ENCODE results near the gene SDCBP2.
"Not testable (repeated sequence)": the region's sequence is repeated elsewhere in the genome, so short reads cannot be mapped to it uniquely, and the experiment has no call there.

The SDCBP2 gene

GRCh38 chr20:1360094-1360846 is 31.3 kb upstream of the SDCBP2 start:
- DNase-seq (ENCODE audit: low read depth in 1 of 2, low spot score in 1 of 2): no peak

- no peak for DNase-seq (ENCODE audit: low read depth in 1 of 2, low spot score in 1 of 2)
These were observed 29.2 kb upstream of the SDCBP2 start for GRCh38 chr20:1357921-1358671.

DNA sequence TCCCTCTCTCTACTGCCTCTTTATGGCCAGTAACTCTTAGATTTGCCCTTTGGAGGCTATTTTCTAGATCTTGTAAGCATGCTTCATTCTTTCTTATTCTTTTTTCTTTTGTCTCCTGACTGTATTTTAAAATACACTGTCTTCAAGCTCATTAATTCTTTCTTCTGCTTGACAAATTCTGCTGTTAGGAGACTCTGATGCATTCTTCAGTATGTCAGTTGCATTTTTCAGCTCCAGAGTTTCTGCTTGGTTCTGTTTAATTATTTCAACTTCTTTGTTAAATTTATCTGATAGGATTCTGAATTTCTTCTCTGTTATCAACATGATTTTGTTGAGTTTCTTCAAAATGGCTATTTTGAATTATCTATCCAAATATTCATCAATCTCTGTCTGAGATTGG is 25.0 kb upstream of the SDCBP2 start:
- no peak for DNase-seq (ENCODE audit: low read depth in 1 of 2, low spot score in 1 of 2)

DNA sequence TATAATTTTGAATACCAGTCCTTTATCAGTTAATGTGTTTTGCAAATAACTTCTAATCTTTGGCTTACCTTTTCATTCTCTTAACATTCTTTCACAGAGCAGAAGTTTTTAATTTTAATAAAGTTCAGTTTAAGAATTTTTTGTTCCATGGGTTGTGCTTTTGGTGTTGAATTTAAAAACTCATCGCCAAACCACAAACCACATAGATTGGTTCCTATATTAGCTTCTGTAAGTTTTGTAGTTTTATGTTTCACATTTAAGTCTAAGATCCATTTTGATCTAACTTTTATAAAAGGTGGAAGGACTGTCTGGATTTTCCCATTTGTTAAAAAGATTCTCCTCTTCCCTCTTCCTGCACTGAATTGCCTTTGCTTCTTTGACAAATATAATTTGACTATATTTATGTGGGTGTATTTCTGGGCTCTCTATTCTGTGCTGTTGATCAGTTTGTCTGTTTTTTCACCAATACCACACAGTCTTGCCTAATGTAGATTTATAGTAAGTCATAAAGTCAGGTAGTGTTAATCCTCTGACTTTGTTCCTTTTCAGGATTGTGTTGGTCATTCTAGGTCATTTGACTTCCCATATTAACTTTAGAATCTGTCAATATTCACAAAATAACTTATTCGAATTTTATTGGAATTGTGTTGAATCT is 17.5 kb upstream of the SDCBP2 start:
- DNase-seq (ENCODE audit: low read depth in 1 of 2, low spot score in 1 of 2): no peak

GRCh38 chr20:1345756-1346093 is 16.8 kb upstream of the SDCBP2 start:
- no peak for DNase-seq (ENCODE audit: low read depth in 1 of 2, low spot score in 1 of 2)

DNA sequence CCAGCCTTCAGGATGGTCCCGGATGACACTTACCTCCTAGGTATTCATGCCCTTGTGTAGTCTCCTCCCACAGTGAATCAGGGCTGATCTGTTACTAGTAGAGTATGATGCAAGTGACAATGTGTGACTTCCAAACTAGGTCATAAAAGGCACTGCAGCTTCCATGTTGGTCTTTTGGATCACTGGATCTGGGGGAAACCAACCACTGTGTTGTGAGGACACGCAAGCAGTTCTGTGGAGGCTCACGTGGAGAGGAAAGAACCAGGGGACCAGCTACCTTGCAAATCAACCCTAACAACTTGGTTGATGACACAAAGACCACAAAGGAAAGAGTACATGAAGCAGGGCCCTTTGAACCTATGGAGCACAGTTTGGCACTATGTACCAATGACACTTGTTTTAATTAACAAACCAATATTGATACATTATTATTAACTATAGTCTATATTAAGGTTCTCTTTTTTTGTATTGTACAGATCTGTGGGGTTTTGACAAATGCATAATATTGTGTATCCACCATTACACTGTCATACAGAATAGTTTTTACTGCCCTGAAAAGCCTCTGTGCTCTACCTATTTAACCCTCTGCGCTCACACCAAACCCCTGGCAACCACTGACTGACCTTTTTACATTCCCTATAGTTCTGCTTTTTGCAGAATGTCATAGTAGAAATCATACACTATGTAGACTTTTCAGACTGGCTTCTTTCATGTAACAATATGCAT is 16.3 kb upstream of the SDCBP2 start:
- no peak for DNase-seq (ENCODE audit: low read depth in 1 of 2, low spot score in 1 of 2)

DNA sequence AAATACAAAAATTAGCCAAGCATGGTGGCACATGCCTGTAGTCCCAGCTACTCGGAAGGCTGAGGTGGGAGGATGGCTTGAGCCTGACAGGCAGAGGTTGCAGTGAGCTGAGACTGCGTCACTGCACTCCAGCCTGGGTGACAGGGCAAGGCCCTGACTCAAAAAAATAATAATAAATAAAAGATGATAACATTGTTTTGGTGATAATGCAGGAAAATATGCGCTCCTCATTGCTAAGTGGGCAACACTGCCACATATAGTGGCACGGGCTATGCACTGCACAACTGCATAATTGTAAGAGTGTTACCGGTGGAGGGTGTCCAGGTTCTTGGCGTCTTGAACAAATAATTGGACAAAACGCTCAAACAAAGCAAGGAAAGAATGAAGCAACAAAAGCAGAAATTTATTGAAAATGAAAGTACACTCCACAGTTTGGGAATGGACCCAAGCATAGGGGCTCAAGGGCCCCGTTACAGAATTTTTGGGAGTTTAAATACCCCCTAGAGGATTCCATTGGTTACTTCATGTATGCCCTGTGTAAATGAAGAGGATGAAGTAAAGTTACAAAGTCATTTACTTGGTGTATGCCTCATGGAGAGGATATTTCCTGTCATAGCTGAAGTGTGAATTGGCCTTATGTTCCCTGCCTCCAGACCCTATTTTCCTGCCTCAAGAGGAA is 14.6 kb upstream of the SDCBP2 start:
- not testable (repeated sequence) for DNase-seq (ENCODE audit: low read depth in 1 of 2, low spot score in 1 of 2)

DNA sequence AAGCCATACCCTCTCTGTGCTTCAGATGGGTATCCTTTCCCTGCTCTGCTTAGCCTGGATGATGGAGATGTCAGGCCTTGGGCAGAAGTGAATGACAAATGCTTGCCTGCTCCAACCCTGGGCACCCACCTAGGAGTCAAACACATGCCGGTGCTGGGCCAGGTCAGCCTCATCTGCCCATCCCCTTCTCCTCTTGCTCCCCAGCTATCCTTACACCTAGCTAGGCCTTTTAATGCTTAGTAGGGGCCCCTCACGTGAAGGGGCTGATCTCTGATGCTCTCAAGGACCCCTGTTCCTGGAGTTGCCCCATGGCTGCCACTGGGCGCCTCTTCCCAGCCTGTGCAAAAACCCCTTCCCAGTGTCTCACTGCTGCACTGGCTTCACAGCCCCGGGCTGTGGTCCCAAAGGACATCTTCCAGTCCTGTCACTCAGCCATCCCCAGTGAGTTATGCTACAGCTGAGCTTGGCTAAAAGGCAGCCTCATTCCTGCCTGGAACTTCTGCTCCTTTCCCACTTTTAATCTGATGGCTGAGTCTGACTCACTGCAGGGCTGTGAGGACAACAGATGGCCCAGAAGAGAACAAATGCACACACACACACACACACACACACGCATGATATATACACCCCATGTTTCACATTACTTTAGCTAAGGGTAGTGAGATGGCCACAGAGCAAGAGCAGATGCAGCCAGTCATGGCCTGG is 12.8 kb upstream of the SDCBP2 start:
- DNase-seq (ENCODE audit: low read depth in 1 of 2, low spot score in 1 of 2): no peak

GRCh38 chr20:1338801-1339200 is 9.9 kb upstream of the SDCBP2 start:
- no peak for DNase-seq (ENCODE audit: low read depth in 1 of 2, low spot score in 1 of 2)

- DNase-seq (ENCODE audit: low read depth in 1 of 2, low spot score in 1 of 2): no peak
These were observed 9.2 kb upstream of the SDCBP2 start for GRCh38 chr20:1338096-1338495.

GRCh38 chr20:1337441-1337840 is 8.5 kb upstream of the SDCBP2 start:
- no peak for DNase-seq (ENCODE audit: low read depth in 1 of 2, low spot score in 1 of 2)

GRCh38 chr20:1336699-1337367 is 7.9 kb upstream of the SDCBP2 start:
- DNase-seq (ENCODE audit: low read depth in 1 of 2, low spot score in 1 of 2): no peak

DNA sequence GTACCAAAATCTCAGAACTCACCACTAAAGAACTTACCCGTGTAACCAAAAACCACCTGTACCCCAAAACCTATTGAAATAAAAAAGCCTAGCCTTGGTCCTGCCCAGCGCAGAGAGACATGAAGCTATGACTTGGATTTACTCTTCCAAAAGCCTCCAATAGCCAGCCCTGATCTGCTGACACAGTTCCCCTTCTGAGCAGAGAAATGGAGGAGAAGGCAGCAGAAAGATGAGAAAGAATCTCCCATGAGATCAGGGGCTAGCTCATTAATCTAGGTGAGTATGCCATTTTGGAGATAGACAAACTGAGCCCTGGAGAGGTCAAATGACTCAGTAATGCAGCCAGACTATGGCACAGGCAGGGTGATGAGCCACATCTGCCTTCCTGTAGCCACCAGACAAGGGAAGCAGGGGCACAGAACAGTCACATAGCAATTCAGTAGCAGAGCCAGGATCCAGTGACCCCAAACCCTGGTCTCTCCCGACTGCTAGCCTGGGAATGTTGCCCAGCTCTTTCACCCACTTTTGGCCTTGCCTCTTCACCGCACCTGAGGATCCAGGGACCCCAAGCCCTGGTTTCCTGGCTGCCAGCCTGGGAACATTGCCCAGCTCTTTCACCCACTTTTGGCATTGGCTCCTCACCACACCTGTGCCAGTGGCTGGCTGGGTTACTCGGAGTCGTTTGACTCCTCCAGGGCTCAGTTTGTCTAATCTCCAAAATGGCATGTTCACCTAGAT is 7.2 kb upstream of the SDCBP2 start:
- no peak for DNase-seq (ENCODE audit: low read depth in 1 of 2, low spot score in 1 of 2)

- DNase-seq (ENCODE audit: low read depth in 1 of 2, low spot score in 1 of 2): no peak
These were observed 5.8 kb upstream of the SDCBP2 start for GRCh38 chr20:1334761-1335160.

- DNase-seq (ENCODE audit: low read depth in 1 of 2, low spot score in 1 of 2): no peak
These were observed 5.4 kb upstream of the SDCBP2 start for GRCh38 chr20:1334370-1334731.

DNA sequence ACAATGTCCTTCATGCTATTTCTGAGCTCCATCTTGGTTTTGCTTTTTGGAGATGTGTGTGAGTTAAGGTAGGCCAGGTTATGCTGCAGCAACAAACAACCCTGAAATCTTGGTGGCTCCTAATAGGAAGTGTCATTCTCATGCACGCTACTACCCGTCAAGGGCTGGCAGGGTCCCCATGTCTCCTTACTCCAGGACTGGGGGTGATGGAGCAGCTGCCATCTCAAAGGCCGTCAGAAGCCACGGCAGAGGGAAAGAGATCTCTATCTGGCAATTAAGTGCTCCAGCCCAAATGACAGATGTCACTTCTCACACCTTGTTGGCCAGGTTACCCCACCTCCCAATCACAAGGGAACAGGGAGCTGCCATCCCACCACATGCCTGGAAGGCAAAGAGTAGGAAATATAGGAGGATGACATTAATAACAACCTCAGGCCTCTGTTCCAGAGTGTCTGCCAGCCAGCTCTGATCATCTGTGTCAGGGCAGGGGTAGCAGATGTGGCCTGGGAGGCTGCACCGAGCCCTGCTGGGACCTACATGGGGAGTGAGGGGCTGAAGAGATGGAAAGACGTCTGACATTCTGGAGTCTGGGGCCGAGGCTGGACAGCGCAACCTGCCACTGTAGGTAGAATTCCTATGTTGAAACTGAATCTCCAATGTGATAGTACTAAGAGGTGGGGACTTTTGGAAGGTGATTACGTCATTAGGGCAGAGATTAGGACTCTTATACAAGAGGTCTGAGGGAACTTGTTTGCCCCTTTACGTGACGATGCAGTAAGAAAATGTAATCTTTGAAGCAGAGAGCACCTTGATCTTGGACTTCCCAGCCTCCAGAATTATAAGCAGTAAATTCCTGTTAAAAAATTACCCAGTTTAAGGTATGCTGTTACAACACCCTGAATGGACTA is 4.8 kb upstream of the SDCBP2 start:
- no peak for DNase-seq (ENCODE audit: low read depth in 1 of 2, low spot score in 1 of 2)

DNA sequence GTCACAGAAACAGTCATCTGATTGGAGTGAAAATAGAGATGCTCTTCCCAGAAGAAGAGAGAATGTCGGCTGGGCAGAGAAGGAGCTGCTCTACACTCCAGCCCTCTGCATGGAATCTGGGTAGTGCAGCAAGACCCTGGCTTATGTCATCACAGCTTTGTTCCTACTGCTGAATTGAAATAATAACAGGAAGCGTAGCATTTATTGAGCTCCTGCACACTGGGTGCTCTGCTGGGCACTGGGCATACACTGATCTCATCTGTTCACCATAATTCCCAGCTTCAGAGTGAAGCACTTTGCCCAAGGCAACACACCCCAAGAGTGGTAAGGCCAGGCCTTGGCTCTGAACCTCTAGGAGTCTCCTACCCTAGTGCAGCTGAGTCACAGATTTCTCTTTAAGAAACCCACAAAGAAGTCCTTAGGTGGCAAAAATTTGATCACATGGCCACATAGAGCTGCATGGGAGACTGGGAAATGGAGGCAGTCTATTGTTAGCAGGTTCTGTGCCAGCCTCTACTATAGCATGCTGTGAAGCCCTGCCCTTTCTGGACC is 3.9 kb upstream of the SDCBP2 start:
- DNase-seq (ENCODE audit: low read depth in 1 of 2, low spot score in 1 of 2): no peak

Data from activated T-helper 1 cell treated with anti-CD3 and anti-CD28 coated beads, Interleukin-2, amount 50 U/mL, for 16 hours (primary cell).